MCF 10A (cell line): ENCODE measurements around the gene KCNAB1. TPM values are rescaled to one million over a fixed set of nuclear protein-coding genes. Genes with fewer than 3 reads are reported as not detected.
"Not testable (repeated sequence)": the region's sequence is repeated elsewhere in the genome, so short reads cannot be mapped to it uniquely, and the experiment has no call there.

Experiments used
- BruUV-seq: library from RNA; stranded (reverse); fragments of 400-500 nt; replicated peaks from 2 replicates; lab custom pipeline; 2021; lab: Mats Ljungman, UMichigan
- CTCF ChIA-PET: fragments of 300-600 bp; sonication (Branson Sonifier 250); formaldehyde crosslinking; extraction: SDS; loops from one replicate; lab custom pipeline; 2021; ENCODE audit warnings: antibody characterized with exemption, inconsistent platforms; lab: Yijun Ruan, JAX
- POLR2A ChIA-PET: fragments of 300-600, 350-650 bp; sonication (Branson Sonifier 250); formaldehyde crosslinking; extraction: SDS; loops from one replicate; lab custom pipeline; 2020; ENCODE audit warnings: antibody characterized with exemption, inconsistent platforms; lab: Yijun Ruan, JAX
- DNase-seq: peaks from one replicate; pipeline ENCODE4 v3.0.0-alpha.2; 2018; ENCODE audit not compliant: unreplicated experiment
- H3K27ac Mint-ChIP-seq: one replicate; pipeline ENCODE4 v1.8.0; 2022; ENCODE audit warnings: mild to moderate bottlenecking, low read depth, mixed read lengths; ENCODE audit not compliant: unreplicated experiment
- H3K27me3 Mint-ChIP-seq: one replicate; pipeline ENCODE4 v1.8.0; 2022; ENCODE audit warnings: mixed read lengths; ENCODE audit not compliant: insufficient read depth, unreplicated experiment
- H3K36me3 Mint-ChIP-seq: one replicate; pipeline ENCODE4 v1.8.0; 2022; ENCODE audit warnings: mild to moderate bottlenecking, moderate library complexity, mixed read lengths; ENCODE audit not compliant: insufficient read depth, unreplicated experiment
- H3K4me1 Mint-ChIP-seq: one replicate; pipeline ENCODE4 v1.8.0; 2022; ENCODE audit warnings: mixed read lengths; ENCODE audit not compliant: insufficient read depth, unreplicated experiment
- H3K4me3 Mint-ChIP-seq: one replicate; pipeline ENCODE4 v1.8.0; 2022; ENCODE audit warnings: mild to moderate bottlenecking, moderate library complexity, mixed read lengths; ENCODE audit not compliant: unreplicated experiment
- H3K9me3 Mint-ChIP-seq: one replicate; pipeline ENCODE4 v1.8.0; 2022; ENCODE audit warnings: mixed read lengths; ENCODE audit not compliant: unreplicated experiment
- CTCF ChIP-seq: fragments of 200-600 bp; IDR thresholded peaks from one replicate; pipeline ENCODE4 v1.8.0; 2022; ENCODE audit warnings: antibody characterized with exemption, mild to moderate bottlenecking; ENCODE audit not compliant: unreplicated experiment
- intact Hi-C: fragments of 100-400 bp; cut with micrococcal nuclease; formaldehyde crosslinking; loops from 2 replicates; pipeline ENCODE4 v1.14.1; 2022
- total RNA-seq: library from RNA; stranded (reverse); gene quantifications from 2 replicates; pipeline ENCODE4 v1.2.3, GENCODE V29; 2022

Gene KCNAB1
- total RNA-seq, 1 experiment from 2014 or later: 0.44 TPM

- Mint-ChIP-seq H3K27ac (no peak overlapping the region), H3K4me3 (no peak overlapping the region), H3K36me3 (no peaks in the 10 kb centered on the region), H3K4me1 (no peaks in the 10 kb centered on the region), H3K27me3 (no peaks in the 10 kb centered on the region), H3K9me3 (no peaks in the 10 kb centered on the region)
- BruUV-seq: no TSS peak
- ChIA-PET POLR2A (no interaction called here), CTCF (interaction anchor here (0.5 kb wide), 1 partner anchor 217 kb away, joined by 3 read pairs; no protein-coding TSS in a partner anchor)
- intact Hi-C loops: no loop called here
- no peak for TF ChIP-seq CTCF
- no peak for DNase-seq
Observed at GRCh38 chr3:156227704-156228103, 107.3 kb downstream of the KCNAB1 start.

- CTCF ChIA-PET: no interaction called here
- TF ChIP-seq CTCF: no peak
- no peak for DNase-seq
- Mint-ChIP-seq H3K4me3 (no peak overlapping the region), H3K27ac (no peak overlapping the region), H3K4me1 (peaks cover 5% of the 10 kb centered on the region), H3K9me3 (no peaks in the 10 kb centered on the region), H3K27me3 (no peaks in the 10 kb centered on the region), H3K36me3 (no peaks in the 10 kb centered on the region)
- POLR2A ChIA-PET: no interaction called here
- no TSS peak for BruUV-seq
- intact Hi-C loops: no loop called here
Observed at GRCh38 chr3:156230278-156230900, 110.0 kb downstream of the KCNAB1 start.

GRCh38 chr3:156231221-156231620 lies 110.8 kb downstream of the KCNAB1 start:
- POLR2A ChIA-PET, H3K27me3 Mint-ChIP-seq, DNase-seq, H3K4me3 Mint-ChIP-seq, BruUV-seq, intact Hi-C loops, H3K36me3 Mint-ChIP-seq, H3K4me1 Mint-ChIP-seq, CTCF ChIA-PET, H3K9me3 Mint-ChIP-seq, H3K27ac Mint-ChIP-seq: not testable (repeated sequence)

GRCh38 chr3:156233876-156234275 lies 113.5 kb downstream of the KCNAB1 start:
- intact Hi-C loops: no loop called here
- peaks cover 5% of the 10 kb centered on the region for H3K4me1 Mint-ChIP-seq
- TF ChIP-seq CTCF: no peak
- DNase-seq: no peak
- no peak overlapping the region for H3K4me3 Mint-ChIP-seq
- BruUV-seq: no TSS peak
- CTCF ChIA-PET: interaction anchor here (0.6 kb wide), 1 partner anchor 1340 kb away, joined by 3 read pairs; no protein-coding TSS in a partner anchor
- POLR2A ChIA-PET: no interaction called here
- H3K27ac Mint-ChIP-seq: no peak overlapping the region
- no peaks in the 10 kb centered on the region for H3K27me3 Mint-ChIP-seq
- H3K36me3 Mint-ChIP-seq: no peaks in the 10 kb centered on the region
- H3K9me3 Mint-ChIP-seq: no peaks in the 10 kb centered on the region
